Measurements from ENCODE around the gene TLR2.

The TLR2 gene

GRCh38 chr4:153755186-153755585 lies 71.1 kb downstream of the TLR2 start:
- H3K4me3 ChIP-seq (replicated peaks in 1 of 2; ENCODE audit: low read depth in 2 of 2, low read length in 2 of 2): no peak overlapping the region
- no peak for DNase-seq (ENCODE audit: low read depth in 2 of 2)
- no peak for TF ChIP-seq CTCF (IDR thresholded peaks at IDR 0.05; ENCODE audit: low read depth, low read length)

Measured in cardiac fibroblast (primary cell).